H1 (cell line): ENCODE measurements around the gene ARHGAP15. TPM values are rescaled to one million over a fixed set of nuclear protein-coding genes. Genes with fewer than 3 reads are reported as not detected.

Experiments used
- CTCF ChIA-PET: fragments of 300-600 bp; sonication (Branson Sonifier 250); formaldehyde crosslinking; loops from one replicate; lab custom pipeline; 2021; ENCODE audit not compliant: partially characterized antibody; lab: Charles Lee
- POLR2A ChIA-PET: fragments of 300-600 bp; sonication (Branson Sonifier 250); formaldehyde crosslinking; loops from one replicate; lab custom pipeline; 2021; ENCODE audit warnings: inconsistent platforms; ENCODE audit not compliant: partially characterized antibody; lab: Charles Lee
- DNase-seq, 2 experiments: peaks; one replicate each; pipeline versions ENCODE4 v3.0.0 to v3.0.0-alpha.2; 2010 to 2022; ENCODE audit warnings: low spot score in 2 of 2, low read depth in 1 of 2, mixed read lengths in 1 of 2
- FAIRE-seq: peaks from 2 replicates; lab custom pipeline; 2011; peaks lifted over from hg19 to GRCh38; lab: Jason Lieb, UNC
- H2AFZ ChIP-seq: 2 replicates; pipeline ENCODE4 v1.8.1; 2012; ENCODE audit warnings: low read length, inconsistent platforms
- H2AK5ac ChIP-seq: 2 replicates; pipeline ENCODE4 v1.6.1; 2013; ENCODE audit warnings: low read depth, low read length
- H2BK120ac ChIP-seq: replicated peaks from 2 replicates; pipeline ENCODE3; 2013; ENCODE audit warnings: low read depth, low read length, inconsistent platforms
- H2BK12ac ChIP-seq: 2 replicates; pipeline ENCODE4 v1.6.1; 2013; ENCODE audit warnings: low read depth, low read length
- H2BK15ac ChIP-seq: 2 replicates; pipeline ENCODE4 v1.6.1; 2013; ENCODE audit warnings: low read length
- H2BK20ac ChIP-seq: 2 replicates; pipeline ENCODE4 v1.6.1; 2013; ENCODE audit warnings: low read length
- H2BK5ac ChIP-seq: 2 replicates; pipeline ENCODE4 v1.6.1; 2013; ENCODE audit warnings: low read depth, low read length
- H3K14ac ChIP-seq: 2 replicates; pipeline ENCODE4 v1.6.1; 2013; ENCODE audit warnings: inconsistent platforms; ENCODE audit not compliant: insufficient read length
- H3K18ac ChIP-seq: 2 replicates; pipeline ENCODE4 v1.6.1; 2013; ENCODE audit warnings: low read length; ENCODE audit errors: extremely low read depth
- H3K23ac ChIP-seq: 2 replicates; pipeline ENCODE4 v1.6.1; 2013; ENCODE audit warnings: inconsistent platforms; ENCODE audit not compliant: insufficient read length
- H3K23me2 ChIP-seq: 2 replicates; pipeline ENCODE4 v1.6.1; 2013; ENCODE audit warnings: low read depth, low read length
- H3K27ac ChIP-seq: 2 replicates; pipeline ENCODE4 v1.6.1; 2011; ENCODE audit warnings: low read depth, low read length, inconsistent platforms
- H3K27me3 ChIP-seq, 4 experiments: replicated peaks in 1 of 4; 1 replicate in 1 of 4; 2 replicates in 3 of 4; pipeline versions ENCODE4 v1.6.1 to v1.8.1; 2011 to 2013; ENCODE audit warnings: low read length in 3 of 4, mild to moderate bottlenecking in 3 of 4, inconsistent platforms in 2 of 4, mixed read lengths in 2 of 4, moderate library complexity in 1 of 4; ENCODE audit not compliant: control insufficient read depth in 3 of 4, insufficient read depth in 3 of 4; ENCODE audit errors: extremely low read depth in 1 of 4
- H3K36me3 ChIP-seq, 4 experiments: 2 replicates each; pipeline versions ENCODE4 v1.6.1 to v1.8.1; 2011 to 2013; ENCODE audit warnings: mild to moderate bottlenecking in 4 of 4, low read length in 3 of 4, moderate library complexity in 2 of 4, control low read depth in 1 of 4, inconsistent platforms in 1 of 4; ENCODE audit not compliant: insufficient read depth in 4 of 4, control insufficient read depth in 2 of 4
- H3K4ac ChIP-seq: replicated peaks from 2 replicates; pipeline ENCODE3; 2013; ENCODE audit warnings: low read length, low read depth, mixed read lengths, inconsistent platforms; ENCODE audit not compliant: insufficient read length
- H3K4me1 ChIP-seq, 4 experiments: replicated peaks in 1 of 4; 1 replicate in 1 of 4; 2 replicates in 3 of 4; pipeline versions ENCODE4 v1.6.1 to v1.8.1; 2011 to 2013; ENCODE audit warnings: low read length in 3 of 4, inconsistent platforms in 2 of 4, mixed read lengths in 1 of 4; ENCODE audit not compliant: insufficient read depth in 4 of 4, control insufficient read depth in 3 of 4
- H3K4me2 ChIP-seq, 2 experiments: 2 replicates each; pipeline versions ENCODE4 v1.6.1 to v1.8.1; 2011 to 2013; ENCODE audit warnings: low read depth in 2 of 2, low read length in 2 of 2, control low read depth in 1 of 2, inconsistent platforms in 1 of 2, mild to moderate bottlenecking in 1 of 2; ENCODE audit not compliant: insufficient read depth in 1 of 2
- H3K4me3 ChIP-seq, 4 experiments: fragments of 200-600, 300-600 bp in 1 of 4; sonication (generic), shearing (Covaris generic), sonication (Bioruptor Twin) in 1 of 4; 2 replicates each; pipeline versions ENCODE4 v1.5.1 to v1.8.1; 2011 to 2016; ENCODE audit warnings: low read length in 4 of 4, low read depth in 3 of 4, control low read depth in 2 of 4, inconsistent platforms in 2 of 4, mild to moderate bottlenecking in 2 of 4, mixed read lengths in 1 of 4, moderate library complexity in 1 of 4; ENCODE audit not compliant: insufficient read depth in 2 of 4; ENCODE audit errors: extremely low read depth in 1 of 4
- H3K56ac ChIP-seq: replicated peaks from 2 replicates; pipeline ENCODE3; 2013; ENCODE audit warnings: low read depth, mild to moderate bottlenecking, mixed read lengths, low read length, inconsistent platforms; ENCODE audit not compliant: insufficient read length
- H3K79me1 ChIP-seq: 2 replicates; pipeline ENCODE4 v1.6.1; 2013; ENCODE audit warnings: low read depth, low read length, control low read depth
- H3K79me2 ChIP-seq, 2 experiments: 2 replicates each; pipeline versions ENCODE4 v1.6.1 to v1.8.1; 2012 to 2013; ENCODE audit warnings: low read length in 2 of 2, mild to moderate bottlenecking in 2 of 2, inconsistent platforms in 1 of 2; ENCODE audit not compliant: insufficient read depth in 2 of 2, control insufficient read depth in 1 of 2
- H3K9ac ChIP-seq, 4 experiments: replicated peaks in 1 of 4; 1 replicate in 1 of 4; 2 replicates in 3 of 4; pipeline versions ENCODE4 v1.6.1 to v1.8.1; 2011 to 2013; ENCODE audit warnings: low read depth in 3 of 4, low read length in 3 of 4, control low read depth in 2 of 4, mild to moderate bottlenecking in 2 of 4, moderate library complexity in 2 of 4, inconsistent platforms in 1 of 4; ENCODE audit errors: extremely low read depth in 1 of 4
- H3K9me3 ChIP-seq, 2 experiments: 2 replicates each; pipeline versions ENCODE4 v1.6.1 to v1.8.1; 2012 to 2013; ENCODE audit warnings: mild to moderate bottlenecking in 2 of 2, moderate library complexity in 2 of 2, control low read depth in 1 of 2, inconsistent platforms in 1 of 2, low read depth in 1 of 2, low read length in 1 of 2, mixed read lengths in 1 of 2; ENCODE audit not compliant: insufficient read depth in 2 of 2
- H4K20me1 ChIP-seq, 2 experiments: replicated peaks in 1 of 2; 2 replicates each; pipeline versions ENCODE3 to v1.8.1; 2011 to 2013; ENCODE audit warnings: inconsistent platforms in 2 of 2, low read length in 2 of 2, mild to moderate bottlenecking in 1 of 2; ENCODE audit not compliant: insufficient read depth in 2 of 2, control insufficient read depth in 1 of 2
- H4K5ac ChIP-seq: 2 replicates; pipeline ENCODE4 v1.6.1; 2013; ENCODE audit warnings: low read length, low read depth, mixed read lengths, inconsistent platforms; ENCODE audit not compliant: insufficient read length
- H4K8ac ChIP-seq: 2 replicates; pipeline ENCODE4 v1.8.0; 2013; ENCODE audit warnings: mild to moderate bottlenecking, moderate library complexity, low read length, inconsistent platforms; ENCODE audit not compliant: insufficient read depth; ENCODE audit errors: extremely low read depth
- H4K91ac ChIP-seq: replicated peaks from 2 replicates; pipeline ENCODE3; 2013; ENCODE audit warnings: low read length, mixed read lengths, inconsistent platforms; ENCODE audit not compliant: insufficient read length
- CEBPB ChIP-seq: IDR thresholded peaks from 2 replicates; pipeline ENCODE4 v1.6.1; 2012; ENCODE audit warnings: low read depth, low read length
- JUND ChIP-seq: IDR thresholded peaks from 2 replicates; pipeline ENCODE4 v1.6.1; 2011; ENCODE audit warnings: mild to moderate bottlenecking, improper control_type of control experiment, low read length
- WGBS, 2 experiments: shearing (Covaris generic) in 1 of 2; methylation state at CpG; one replicate each; pipeline versions ENCODE4 v1.1.6 to v1.1.7; 2013 to 2015; ENCODE audit warnings: low lambda C conversion rate in 2 of 2, mixed read lengths in 2 of 2, inconsistent platforms in 1 of 2, low coverage in 1 of 2, missing lambda C conversion rate in 1 of 2; ENCODE audit not compliant: insufficient replicate concordance in 2 of 2, insufficient coverage in 1 of 2, insufficient read length in 1 of 2; ENCODE audit errors: extremely low coverage in 1 of 2, missing lambda C conversion rate in 1 of 2; 5-methylcytosine and 5-hydroxymethylcytosine counted together
- polyA plus RNA-seq, 7 experiments: library from polyadenylated mRNA; depleted of rRNA in 3 of 7; stranded (reverse) in 5 of 7; unstranded in 2 of 7; fragments of >200 nt in 5 of 7; fragments of 200-250 nt in 2 of 7; gene quantifications; 1 replicate in 5 of 7; 2 replicates in 1 of 7; 4 replicates in 1 of 7; pipeline versions ENCODE4 v1.2.1 to v1.2.3, GENCODE V29; 2011 to 2013; ENCODE audit warnings: missing spikeins in 2 of 7, mixed read lengths in 2 of 7
- total RNA-seq: library from RNA; stranded (reverse); fragmentation: NEBNext Ultra II Directional; extraction: Animal tissue kit (Norgen Biotek cat#: 25700); gene quantifications from 2 replicates; pipeline ENCODE4 v1.2.1, GENCODE V29; 2021

ARHGAP15 gene
- total and polyA plus RNA-seq, 2 of the 8 experiments (the other 6 are each of a cell fraction or from before 2014, with no cell fraction given) = not detected

DNA sequence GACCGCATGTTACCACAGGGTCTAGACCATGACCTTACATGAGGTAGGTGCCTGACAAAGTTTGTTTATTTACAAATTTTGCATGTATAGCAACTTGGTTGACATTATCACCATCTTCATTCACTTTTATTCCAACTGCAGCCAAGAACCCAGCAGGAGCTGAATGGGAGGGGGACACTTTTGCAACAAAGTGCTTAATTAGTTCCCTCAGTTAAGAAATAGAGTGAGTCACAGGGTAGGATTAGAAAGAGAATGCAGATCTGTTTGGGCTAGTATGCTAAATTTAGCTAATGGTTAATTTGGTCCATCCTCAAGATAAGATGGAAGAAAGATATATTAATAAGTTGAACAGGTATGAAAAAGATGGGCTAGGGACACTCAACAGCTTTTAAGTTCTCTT lies 678.9 kb downstream of the ARHGAP15 start:
- Histone ChIP-seq H3K27me3 (no peaks in the 10 kb centered on the region), H3K23me2 (no peaks in the 10 kb centered on the region), H3K79me1 (no peaks in the 10 kb centered on the region), H2BK20ac (no peak overlapping the region), H4K91ac (no peak overlapping the region), H3K4me3 (no peak overlapping the region), H3K18ac (no peak overlapping the region), H2BK12ac (no peak overlapping the region; the same call in 1 of the 2 replicates), H4K5ac (no peak overlapping the region), H3K79me2 (no peaks in the 10 kb centered on the region), H3K27ac (no peak overlapping the region), H3K9ac (no peak overlapping the region), H3K23ac (no peak overlapping the region), H3K4me1 (peaks cover 3 to 15% (median 9%) of the 10 kb centered on the region in 4 experiments; a peak in 6 of 7 replicates), H2BK15ac (no peak overlapping the region), H2BK120ac (no peak overlapping the region), H3K14ac (no peak overlapping the region), H3K4me2 (no peak overlapping the region), H3K36me3 (no peaks in the 10 kb centered on the region), H4K8ac (no peak overlapping the region), H3K4ac (no peak overlapping the region), H2AK5ac (no peak overlapping the region), H3K56ac (no peak overlapping the region), H4K20me1 (no peaks in the 10 kb centered on the region), H2AFZ (peak overlapping the region; percentile 50; the same call in 1 of the 2 replicates), H2BK5ac (no peak overlapping the region), H3K9me3 (no peaks in the 10 kb centered on the region)
- 92% methylated on average over 1 of the region's 1 CpG; no CpG with 5 or more reads in 1 of the 2 experiments for WGBS, 2 experiments
- TF ChIP-seq CEBPB (no peak), JUND (0 out of 2 replicates have a peak, but pooled peaks have one; percentile 45)
- DNase-seq (no peak), FAIRE-seq (no peak)
- CTCF ChIA-PET = interaction anchor here (0.6 to 0.8 kb wide), 2 partner anchors 123 to 227 kb away, joined by 3 to 4 read pairs; no protein-coding TSS in a partner anchor
- POLR2A ChIA-PET = no interaction called here
